NK-92 treated with Interleukin-12 subunit alpha and Interleukin-12 subunit beta, amount 100 ng/mL, for 24 hours (cell line): ENCODE data around the gene MAML2.

Experiments used
- DNase-seq: peaks from one replicate; lab custom pipeline; 2025; lab: John Stamatoyannopoulos, UW

The MAML2 gene

DNA sequence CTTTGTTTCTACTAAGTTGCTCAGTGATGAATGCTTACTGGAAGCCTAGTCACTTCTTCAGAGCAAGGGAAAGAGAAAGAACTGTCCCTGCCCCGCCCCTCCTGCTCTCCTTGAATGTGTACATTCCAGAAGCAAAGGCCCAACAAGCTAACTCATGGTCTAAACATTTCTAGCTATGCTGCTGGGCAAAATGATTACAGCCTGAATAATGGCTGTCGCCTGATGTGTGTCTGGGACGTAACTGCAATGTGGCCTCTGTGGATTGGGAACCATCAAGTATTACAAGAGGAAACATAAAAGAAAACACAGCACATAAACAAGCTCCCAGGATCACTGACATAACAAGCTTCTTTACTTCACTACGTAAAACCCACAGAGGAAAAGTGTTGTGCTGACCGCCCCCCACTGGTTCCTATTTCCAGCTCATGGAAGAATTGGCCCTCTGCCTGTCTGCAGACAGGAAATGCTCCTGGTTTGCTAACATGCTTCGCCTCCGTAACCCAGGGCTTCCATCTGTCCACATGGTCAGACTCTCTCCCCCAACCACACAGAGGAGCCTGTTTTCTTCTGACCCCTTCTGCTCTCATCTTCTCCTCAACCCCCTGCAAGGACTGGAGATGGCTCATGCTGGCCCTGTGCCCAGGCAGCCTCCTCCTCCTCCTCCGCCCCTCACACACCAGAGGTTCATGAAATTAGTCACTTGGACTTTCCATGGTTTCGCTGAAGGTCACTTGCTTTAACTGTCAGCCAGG lies 187.2 kb downstream of the MAML2 start:
- no peak for DNase-seq

DNA sequence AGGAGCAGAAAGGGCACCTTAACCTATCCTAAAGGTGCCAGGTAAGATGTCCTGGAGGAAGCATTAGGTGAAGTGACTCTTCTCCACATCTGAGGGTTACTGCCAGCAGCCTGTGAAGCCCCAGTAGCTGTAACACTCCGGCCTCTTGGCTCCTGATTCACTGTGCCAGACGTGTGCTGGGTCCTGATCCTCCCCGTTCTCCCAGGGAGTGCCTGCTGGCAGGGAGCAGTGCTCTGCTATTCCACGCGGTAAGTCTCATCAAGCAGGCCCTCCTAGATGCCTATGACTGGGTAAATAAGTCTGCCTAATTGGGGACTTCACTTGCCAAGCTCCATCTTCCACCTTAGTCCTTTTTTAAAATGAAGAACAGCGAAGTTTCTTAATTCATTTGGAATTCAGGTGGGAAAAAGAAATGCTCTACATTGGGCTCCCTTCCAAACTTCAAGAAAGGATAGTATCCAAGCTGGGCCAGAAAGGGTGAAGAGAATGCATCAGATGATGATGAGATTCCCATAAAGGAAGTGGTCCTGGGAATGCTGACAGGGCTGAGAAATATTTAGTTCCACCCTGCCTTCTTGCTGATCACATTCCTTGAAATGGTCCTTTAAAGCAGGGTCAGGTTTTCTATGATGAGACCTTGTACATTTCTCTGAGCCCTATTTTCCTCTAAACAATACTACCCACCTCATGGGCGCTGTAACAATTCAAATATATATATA lies 188.0 kb downstream of the MAML2 start:
- DNase-seq: no peak

DNA sequence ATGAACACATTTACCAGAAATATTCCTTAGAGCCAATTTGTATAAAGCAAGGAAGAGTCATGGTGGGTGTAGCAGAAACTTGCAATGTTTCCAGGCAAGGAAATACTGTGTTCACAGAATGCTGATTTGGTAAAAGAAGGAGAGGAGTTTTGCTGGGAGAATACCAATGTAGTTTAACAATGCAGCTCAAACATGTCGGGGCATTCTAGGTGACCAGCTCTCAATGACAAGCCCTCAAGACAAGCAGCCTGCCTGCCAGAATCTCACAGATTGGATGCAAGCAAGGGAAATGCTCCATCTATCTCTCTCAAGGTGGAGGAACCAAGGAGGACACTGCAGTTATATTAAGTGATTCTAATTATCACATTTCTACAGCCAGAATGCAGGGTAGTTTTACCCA lies 190.4 kb downstream of the MAML2 start:
- no peak for DNase-seq

DNA sequence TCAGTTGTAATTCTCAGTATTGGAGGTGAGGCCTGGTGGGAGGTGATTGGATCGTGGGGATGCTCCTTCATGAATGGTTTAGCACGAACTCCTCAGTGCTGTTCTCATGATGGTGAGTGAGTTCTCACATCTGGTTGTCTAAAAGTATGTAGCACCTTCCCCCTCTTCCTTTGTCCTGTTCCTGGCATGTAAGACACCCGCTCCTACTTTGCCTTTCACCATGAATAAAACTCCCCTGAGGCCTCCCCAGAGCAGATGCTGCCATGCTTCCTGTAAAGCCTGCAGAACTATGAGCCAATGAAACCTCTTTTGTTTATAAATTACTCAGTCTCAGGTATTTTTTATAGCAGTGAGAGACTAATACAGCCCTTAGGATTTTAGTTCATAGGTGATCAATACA lies 191.5 kb downstream of the MAML2 start:
- DNase-seq: no peak

DNA sequence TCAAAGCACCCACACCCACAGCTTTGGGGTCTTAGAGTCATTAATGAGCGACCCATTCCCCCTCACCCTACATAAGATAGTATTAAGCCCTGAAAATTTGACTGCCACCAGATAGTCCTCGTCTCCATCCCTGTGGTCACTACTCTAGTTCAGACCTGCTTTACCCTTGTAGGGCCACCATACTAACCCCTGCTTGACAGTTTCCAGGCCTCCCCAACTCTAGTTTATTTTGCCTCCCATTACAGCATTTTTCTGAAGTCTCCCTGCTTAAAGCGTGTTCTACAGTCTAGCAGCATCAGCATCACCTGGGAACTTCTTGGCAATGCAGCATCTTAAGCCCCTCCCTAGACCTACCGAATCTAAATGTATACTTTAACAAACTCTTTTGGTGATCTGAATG lies 192.4 kb downstream of the MAML2 start:
- DNase-seq: no peak

DNA sequence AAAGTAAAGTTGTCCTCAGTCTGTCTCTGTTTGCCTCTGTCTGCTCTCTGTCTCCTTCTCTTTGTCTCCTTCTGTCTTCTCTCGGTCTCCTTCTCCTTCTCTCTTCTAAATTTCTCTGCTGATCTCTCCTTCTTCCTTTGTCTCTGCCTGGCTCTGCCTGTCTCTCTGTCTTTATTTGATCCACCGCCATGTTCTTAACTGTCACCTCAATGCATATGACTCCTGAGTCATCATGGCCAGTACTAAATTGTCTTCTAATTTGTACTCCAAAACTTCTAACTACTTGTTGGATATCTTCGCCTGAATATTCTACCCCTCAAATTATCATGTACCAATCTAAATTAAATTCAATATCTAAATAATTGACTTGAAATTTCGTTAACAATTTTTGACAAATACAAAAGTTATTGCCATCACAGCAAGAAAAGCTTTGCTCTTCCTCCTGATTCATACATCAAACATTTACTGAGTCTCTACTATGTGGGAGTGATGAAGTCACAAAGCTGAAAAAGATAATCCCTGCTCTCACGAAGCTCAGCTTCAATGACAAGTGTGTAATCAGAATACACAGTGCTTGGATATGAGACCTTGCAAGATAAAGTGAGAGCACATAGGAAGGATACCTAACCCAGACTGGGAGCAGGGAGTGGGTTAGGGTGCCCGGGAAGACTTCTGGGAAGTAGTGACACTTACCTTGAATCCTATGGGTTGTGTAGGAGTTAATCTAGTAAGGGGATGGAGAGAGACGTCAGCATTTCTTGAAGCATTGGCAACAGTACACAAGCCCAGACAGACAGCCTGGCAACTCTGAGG lies 193.0 kb downstream of the MAML2 start:
- DNase-seq: no peak

DNA sequence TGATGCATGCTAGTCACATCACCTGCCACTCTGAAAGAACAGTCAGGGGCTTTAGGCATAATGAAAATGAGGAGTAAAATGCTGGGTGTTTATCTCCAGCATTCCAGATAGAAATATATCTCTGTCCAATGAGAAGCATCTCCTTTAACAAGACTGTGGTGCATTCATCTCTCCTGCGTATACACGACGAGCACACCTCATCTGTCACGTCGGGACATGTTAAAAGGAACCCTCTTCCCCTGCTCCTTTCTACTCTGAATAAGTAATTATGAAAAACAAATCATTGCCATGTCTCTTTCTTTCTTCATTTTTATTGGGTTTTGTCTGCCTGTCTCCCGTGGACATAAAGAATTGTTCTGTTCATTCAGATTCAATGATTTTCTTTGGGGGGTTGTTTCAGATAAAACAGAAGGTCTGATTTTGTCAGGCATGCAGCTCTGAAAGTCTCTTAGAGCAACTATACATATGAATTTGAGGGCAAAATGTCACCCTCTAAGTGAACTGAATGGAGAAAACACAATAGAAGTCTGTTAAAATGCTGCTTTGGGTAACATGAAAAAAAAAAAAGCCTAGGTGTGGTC lies 195.0 kb downstream of the MAML2 start:
- DNase-seq: no peak

DNA sequence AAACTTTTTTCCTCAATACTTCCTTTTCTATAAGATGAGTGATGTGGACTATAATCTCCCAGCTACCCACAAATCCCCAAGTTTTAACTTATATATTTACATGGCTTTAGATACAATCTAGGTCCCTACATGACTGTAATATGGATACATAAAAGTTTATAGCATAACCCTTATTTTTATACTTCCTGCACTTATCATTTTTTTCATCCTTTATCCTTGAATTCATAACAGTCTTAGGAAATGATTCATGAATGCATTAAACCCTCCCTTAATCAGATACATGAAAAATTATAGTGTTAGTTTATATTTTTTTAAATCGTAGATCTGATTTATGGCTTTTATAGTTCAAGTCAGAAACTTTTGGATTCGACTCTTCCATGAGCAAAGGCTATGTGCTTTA lies 195.8 kb downstream of the MAML2 start:
- DNase-seq: no peak

DNA sequence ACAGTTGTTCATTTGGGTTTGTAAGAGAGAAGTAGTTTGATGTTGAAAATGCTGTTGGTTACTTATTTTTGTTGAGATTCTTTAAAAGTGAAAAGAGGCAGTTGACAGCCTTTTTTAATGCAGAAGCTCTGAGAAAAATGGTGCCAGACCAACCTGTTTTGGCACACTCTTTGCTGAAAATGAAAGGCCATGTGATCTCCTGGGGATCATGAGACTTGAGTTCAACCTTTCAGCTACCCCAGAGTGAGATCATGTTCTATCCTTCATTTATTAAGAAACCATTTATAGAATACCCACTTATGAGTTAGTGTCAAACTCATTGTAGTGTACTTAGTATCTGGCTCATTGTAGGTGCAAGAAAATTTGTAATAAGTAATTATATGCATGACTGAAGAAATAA lies 196.2 kb downstream of the MAML2 start:
- DNase-seq: no peak

DNA sequence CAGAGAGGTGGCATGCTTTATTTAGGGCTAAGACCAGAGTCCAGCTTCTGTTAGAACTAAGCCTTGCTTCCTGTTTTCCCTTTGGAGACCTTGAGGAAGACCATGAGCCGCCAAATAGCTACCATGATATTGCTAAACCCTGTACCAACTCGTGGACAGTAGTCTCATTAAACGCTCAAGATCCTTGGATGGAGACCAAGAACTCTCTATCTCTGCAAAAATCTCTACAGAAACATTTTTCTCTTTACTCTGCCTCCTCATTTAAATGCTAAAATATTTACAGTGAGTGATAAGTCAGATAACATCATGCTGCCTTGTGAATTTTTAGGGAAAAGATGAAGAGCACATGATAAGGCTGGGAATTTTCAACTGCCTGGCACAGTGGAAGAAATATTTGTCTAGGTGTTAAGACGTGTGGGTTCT lies 197.8 kb downstream of the MAML2 start:
- DNase-seq: no peak

DNA sequence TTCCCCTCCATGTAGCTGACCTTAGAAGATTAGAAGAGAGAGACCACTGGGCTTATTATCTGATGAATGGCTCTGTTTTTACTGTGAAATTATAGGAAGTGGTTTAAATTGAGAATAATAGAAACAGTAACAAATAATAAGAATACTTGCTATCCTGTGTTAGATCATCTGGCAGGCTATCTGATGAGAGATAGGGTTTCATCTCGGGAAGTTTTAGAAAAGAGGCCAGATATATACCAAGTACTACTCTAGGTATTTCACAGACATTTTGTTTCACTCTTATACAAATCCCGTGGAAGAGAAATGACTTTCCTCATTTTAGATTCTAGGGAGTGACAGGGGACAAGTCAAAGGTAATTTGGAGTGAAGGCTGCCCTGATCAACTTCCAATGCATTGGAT lies 198.4 kb downstream of the MAML2 start:
- DNase-seq: no peak

DNA sequence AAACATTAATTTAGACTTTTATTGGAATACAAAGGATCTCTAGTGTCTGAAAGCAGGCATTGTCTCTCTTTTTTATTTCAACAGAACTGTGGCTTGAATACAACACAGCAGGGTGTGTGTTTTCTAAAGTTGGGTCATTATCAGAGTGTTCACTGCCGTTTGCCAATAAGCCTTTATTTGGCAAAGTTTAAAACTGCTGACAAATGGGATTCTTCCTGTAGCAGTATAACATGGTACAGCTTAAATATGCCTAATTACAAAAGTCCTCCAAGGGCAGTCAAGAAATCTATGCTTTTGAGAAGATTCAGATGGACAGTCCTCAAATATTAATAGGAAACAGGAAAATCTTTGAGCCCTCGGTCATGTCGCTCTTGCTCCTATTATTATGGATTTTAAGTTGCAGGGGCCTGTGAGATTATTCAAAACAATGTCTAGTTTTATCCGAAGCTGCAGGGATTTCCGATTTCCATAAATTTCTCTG lies 199.9 kb downstream of the MAML2 start:
- DNase-seq: no peak

DNA sequence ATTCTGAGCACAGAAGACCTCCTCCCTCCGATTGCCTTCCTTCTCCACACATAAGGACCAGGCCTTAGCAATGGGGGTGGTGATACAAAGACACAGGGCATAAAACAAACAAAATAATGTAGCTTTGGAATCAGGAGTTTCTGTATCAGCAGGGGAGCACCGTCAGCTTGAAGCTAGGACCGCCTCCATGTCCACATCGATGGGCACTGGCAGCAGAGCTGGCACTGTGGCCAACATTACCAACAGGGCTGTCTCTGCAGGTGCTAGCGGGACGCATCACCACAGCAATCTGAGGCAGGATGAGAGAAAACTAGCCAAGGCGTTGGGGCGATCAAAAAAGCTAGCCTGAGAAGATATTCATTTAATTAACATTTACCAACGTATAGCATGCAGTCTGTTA lies 201.4 kb downstream of the MAML2 start:
- DNase-seq: no peak

DNA sequence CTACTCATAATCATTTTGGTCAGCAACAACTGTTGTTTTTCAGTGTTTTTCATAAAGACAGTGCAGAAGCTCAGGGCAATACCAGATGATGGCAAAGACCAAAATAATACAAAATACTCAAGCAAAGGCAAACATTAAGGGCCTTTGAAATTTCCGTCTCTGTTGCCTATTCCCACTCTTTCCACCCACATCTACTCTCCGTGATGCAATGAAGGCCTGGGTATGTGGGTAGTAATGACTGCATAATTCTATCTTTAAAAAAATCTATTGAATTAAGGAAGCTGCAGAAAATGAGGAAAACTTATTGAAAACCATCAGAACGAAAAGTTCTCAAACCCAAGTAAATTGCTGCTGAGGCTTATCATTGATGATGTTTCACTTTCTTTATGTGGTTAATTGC lies 203.3 kb downstream of the MAML2 start:
- DNase-seq: no peak

DNA sequence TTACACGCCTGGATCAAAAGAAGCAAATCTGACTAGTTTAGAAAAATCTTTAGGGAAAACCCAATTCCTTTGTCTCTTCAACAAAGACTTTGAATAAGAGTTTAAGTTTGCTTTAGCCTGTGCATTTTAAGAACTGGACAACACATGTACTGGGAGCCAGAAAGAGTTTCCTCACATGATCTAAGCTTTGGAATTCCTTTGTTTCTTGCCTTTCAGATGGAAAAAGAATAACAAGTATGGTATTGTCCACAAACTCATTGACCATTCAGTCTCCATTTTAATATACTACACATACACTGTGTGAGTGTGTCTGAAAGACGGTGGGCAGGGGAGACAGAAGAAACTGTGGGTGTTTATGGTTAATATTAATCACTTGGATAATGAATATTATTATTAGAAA lies 205.6 kb downstream of the MAML2 start:
- no peak for DNase-seq

DNA sequence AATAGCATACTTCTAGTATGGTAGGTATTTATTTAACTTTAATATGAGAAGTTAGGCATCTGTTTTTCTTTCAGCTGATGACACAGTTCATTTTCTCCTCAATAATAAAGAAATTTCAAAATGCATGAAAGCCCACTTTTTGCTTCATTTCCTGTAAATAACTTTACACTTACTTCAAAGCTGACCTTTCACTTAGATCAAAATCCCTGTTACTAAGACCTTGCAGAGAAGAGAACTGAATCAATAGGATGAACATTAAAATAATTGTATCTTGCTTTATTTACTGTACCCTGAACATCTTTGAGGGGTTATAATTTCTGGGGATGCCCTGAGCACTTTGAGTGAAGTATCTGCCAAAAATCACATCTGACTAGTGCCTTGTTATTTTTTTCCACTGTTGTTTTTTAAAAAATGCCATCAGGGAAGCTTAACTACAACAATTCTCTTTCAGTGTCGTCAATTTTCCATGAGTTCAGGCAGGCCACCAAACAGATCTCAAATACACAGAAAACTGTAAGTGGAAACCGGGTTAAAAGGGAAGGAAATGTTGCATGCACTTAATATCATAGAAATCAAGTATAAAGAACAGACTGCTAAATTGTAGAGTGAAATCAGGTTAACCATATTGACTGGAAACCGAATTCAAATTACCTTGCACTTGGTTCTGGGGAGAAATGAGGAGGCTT lies 206.2 kb downstream of the MAML2 start:
- no peak for DNase-seq

DNA sequence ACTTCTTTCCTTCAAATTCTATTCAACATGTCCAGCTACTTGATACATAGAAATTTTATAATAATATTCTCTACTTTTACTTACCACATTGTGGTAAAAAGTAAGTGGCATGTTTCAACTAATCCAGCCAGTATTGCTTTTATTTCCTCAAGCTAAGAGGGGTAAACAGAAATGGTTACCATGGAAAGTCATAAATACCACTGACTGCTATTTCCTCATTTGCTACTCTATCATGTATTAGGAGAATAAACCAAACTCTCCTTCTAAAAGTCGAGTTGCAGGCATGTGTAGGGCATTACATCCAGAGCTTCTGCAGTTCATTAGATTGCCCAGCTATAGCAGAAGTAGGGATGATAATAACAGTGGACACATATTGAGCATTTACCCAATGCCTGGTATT lies 208.4 kb downstream of the MAML2 start:
- no peak for DNase-seq

DNA sequence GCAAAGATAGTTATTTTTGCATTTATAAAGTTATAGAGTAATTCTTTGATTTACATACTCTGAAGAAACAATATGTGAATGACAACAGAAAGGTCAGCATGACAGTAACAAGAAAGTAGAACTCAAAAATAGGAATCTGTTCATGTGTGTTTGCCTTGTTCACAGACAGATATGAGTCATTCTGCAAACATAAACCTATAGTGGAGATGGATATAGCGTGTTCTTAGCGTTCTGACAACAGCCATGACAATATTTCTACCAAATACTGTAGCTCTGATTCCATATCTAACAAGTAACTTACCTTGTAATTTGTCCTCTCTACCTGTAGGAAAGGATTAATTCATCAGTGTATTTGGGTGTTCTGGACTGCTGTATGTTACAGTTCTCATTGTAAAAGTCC lies 210.6 kb downstream of the MAML2 start:
- DNase-seq: no peak

DNA sequence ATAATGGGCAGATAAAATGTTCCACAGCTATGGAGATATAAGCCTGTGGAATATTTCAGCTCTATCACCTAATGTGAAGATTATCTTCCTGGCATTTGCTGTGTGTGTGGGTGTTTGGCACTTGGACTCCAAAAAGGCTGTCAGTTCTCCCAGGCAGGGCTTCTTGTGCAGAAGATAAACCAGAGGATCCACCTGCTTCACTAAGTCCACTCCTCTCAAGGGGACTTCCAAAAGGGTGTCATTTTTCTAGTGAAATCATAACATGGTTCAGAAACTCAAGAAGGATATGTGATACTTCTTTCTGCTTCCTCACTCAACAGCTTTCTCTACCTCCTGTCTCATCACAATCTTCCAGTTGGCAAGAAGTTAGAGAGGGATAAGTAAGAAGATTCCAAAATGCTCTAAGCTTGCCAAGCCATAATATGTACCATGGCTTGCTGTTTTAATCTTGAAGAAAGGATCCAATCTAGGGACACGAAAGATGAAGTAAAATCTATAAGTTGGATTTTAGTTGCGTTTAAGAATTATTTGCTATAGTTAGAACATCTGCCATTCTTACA lies 212.9 kb downstream of the MAML2 start:
- no peak for DNase-seq

DNA sequence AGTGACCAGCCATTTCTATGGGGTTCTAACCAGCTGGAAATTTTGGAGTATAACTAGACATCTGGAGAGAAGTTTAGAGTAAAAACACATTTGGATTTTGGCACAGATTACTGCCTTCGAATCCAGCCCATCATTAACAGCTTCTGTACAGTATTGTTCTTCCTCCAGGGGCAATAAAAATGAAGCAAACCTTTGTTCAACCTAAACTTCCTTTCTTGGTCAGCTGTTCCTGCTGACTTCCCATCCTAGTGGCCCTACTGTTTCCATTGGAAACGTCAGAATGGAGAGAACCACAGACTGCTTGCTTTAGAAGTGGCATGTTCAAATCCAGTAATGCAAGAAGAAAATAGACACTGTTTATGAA lies 215.4 kb downstream of the MAML2 start:
- DNase-seq: no peak

DNA sequence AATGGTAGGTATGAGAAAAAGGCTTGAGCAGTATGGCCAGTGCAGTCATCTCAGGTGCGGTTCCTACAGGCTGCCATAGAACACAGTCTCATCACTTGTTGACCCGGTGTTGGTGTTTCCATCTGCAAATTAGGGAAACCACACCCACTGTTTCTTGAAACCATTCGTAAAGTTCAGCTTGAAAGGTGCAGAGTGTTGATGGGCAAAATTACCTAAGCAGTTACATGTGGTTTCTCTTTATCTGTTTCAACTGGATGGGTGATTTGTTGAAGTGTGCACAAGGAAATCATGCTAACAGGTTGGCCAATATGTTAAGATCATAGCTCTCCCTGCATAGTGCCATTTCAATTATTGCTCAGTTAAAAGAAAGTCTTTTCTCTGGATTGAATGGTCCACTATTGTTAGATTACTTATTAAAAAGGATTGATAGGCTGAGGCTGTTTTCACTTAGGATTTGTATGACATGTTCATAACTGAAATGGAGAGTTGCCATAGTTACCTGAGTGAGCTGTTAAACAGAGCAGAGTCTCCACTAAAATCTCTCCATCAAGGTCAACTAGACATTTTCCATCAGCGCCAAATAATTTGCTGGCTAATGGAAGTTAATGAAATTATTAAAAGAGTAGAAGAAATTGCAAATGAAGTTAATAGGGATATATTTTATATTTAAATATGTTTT lies 215.9 kb downstream of the MAML2 start:
- no peak for DNase-seq
